GM12878 (cell line): Measurements from ENCODE around the gene ADAMTS14. TPM values are rescaled to one million over a fixed set of nuclear protein-coding genes. Genes with fewer than 3 reads are reported as not detected.

Experiments used
- ATAC-seq: fragments of 200-7000 bp; cut with Tn5 transposase; 3 replicates; pipeline ENCODE4 v1.9.1; 2020; ENCODE audit warnings: mild to moderate bottlenecking, moderate library complexity
- BruUV-seq: library from RNA; stranded (reverse); fragments of 400-500 nt; replicated peaks from 2 replicates; lab custom pipeline; 2021; lab: Mats Ljungman, UMichigan
- CTCF ChIA-PET: fragments of 300-600 bp; sonication (Branson Sonifier 250); formaldehyde crosslinking; extraction: SDS; loops from one replicate; lab custom pipeline; 2021; ENCODE audit warnings: inconsistent platforms; lab: Yijun Ruan, JAX
- POLR2A ChIA-PET: fragments of 350-600 bp; formaldehyde crosslinking; extraction: SDS; loops from one replicate; lab custom pipeline; 2021; ENCODE audit warnings: inconsistent platforms; lab: Charles Lee
- RAD21 ChIA-PET: fragments of 300-600 bp; sonication (Branson Sonifier 250); formaldehyde crosslinking; loops from one replicate; lab custom pipeline; 2023; ENCODE audit warnings: antibody characterized with exemption; ENCODE audit not compliant: unreplicated experiment; lab: Charles Lee
- SMC1A ChIA-PET: fragments of 300-600 bp; sonication (Branson Sonifier 250); formaldehyde crosslinking; loops from one replicate; lab custom pipeline; 2023; ENCODE audit not compliant: unreplicated experiment, uncharacterized antibody; lab: Charles Lee
- DNase-seq: peaks from one replicate; pipeline ENCODE4 v3.0.0-alpha.2; 2011; ENCODE audit warnings: low read depth, low spot score
- FAIRE-seq: peaks from 3 replicates; lab custom pipeline; 2011; peaks lifted over from hg19 to GRCh38; lab: Jason Lieb, UNC
- H2AFZ ChIP-seq: 2 replicates; pipeline ENCODE4 v1.6.0; 2011; ENCODE audit warnings: low read depth, low read length, control low read depth; ENCODE audit not compliant: control insufficient read depth
- H3K27ac ChIP-seq: 2 replicates; pipeline ENCODE4 v1.5.1; 2011; ENCODE audit warnings: control low read depth; ENCODE audit not compliant: control insufficient read depth, insufficient read depth
- H3K27me3 ChIP-seq, 2 experiments: replicated peaks in 1 of 2; 2 replicates each; pipeline versions ENCODE4 v1.6.0 to v1.6.1; 2011; ENCODE audit warnings: low read length in 1 of 2; ENCODE audit not compliant: control insufficient read depth in 2 of 2, insufficient read depth in 2 of 2
- H3K36me3 ChIP-seq, 2 experiments: 2 replicates each; pipeline ENCODE4 v1.5.1; 2011; ENCODE audit warnings: low read length in 1 of 2; ENCODE audit not compliant: control insufficient read depth in 2 of 2, insufficient read depth in 2 of 2
- H3K4me1 ChIP-seq: 2 replicates; pipeline ENCODE4 v1.6.1; 2011; ENCODE audit warnings: mild to moderate bottlenecking, low read length, moderate library complexity, mixed read lengths; ENCODE audit not compliant: control insufficient read depth, insufficient read depth
- H3K4me2 ChIP-seq: 2 replicates; pipeline ENCODE4 v1.6.0; 2011; ENCODE audit warnings: control low read depth; ENCODE audit not compliant: control insufficient read depth, insufficient read depth
- H3K4me3 ChIP-seq: fragments of 200-600 bp; sonication (generic); 2 replicates; pipeline ENCODE4 v1.5.1; 2016
- H3K79me2 ChIP-seq: 2 replicates; pipeline ENCODE4 v1.6.0; 2011; ENCODE audit warnings: low read length; ENCODE audit not compliant: control insufficient read depth, insufficient read depth
- H3K9ac ChIP-seq: 2 replicates; pipeline ENCODE4 v1.8.0; 2011; ENCODE audit warnings: low read length, control low read depth, mixed read lengths; ENCODE audit not compliant: control insufficient read depth, insufficient read depth
- H3K9me3 ChIP-seq: replicated peaks from 3 replicates; pipeline ENCODE4 v1.5.1; 2011; ENCODE audit warnings: mild to moderate bottlenecking, low read length; ENCODE audit not compliant: control insufficient read depth, insufficient read depth
- H4K20me1 ChIP-seq: 2 replicates; pipeline ENCODE4 v1.6.0; 2011; ENCODE audit not compliant: control insufficient read depth, insufficient read depth
- BACH1 ChIP-seq: fragments of 450-650 bp; IDR thresholded peaks from 2 replicates; pipeline ENCODE4 v1.6.1; 2017; ENCODE audit warnings: mild to moderate bottlenecking, borderline replicate concordance
- KLF5 ChIP-seq: fragments of 450-650 bp; IDR thresholded peaks from 2 replicates; pipeline ENCODE4 v1.6.1; 2014; ENCODE audit warnings: mild to moderate bottlenecking; ENCODE audit not compliant: partially characterized antibody
- MTA2 ChIP-seq: fragments of 450-650 bp; IDR thresholded peaks from 2 replicates; pipeline ENCODE4 v1.6.1; 2016; ENCODE audit warnings: low read depth, mild to moderate bottlenecking, moderate library complexity
- NFYA ChIP-seq: IDR thresholded peaks from 2 replicates; pipeline ENCODE4 v1.6.1; 2011; ENCODE audit warnings: low read depth, mild to moderate bottlenecking, low read length, improper control_type of control experiment, borderline replicate concordance
- NR2C2 ChIP-seq: IDR thresholded peaks from 2 replicates; pipeline ENCODE4 v1.6.1; 2011; ENCODE audit warnings: borderline replicate concordance, low read depth; ENCODE audit not compliant: control insufficient read depth, insufficient read length
- NR2F1 ChIP-seq: fragments of 450-650 bp; conservative IDR thresholded peaks from 2 replicates; pipeline ENCODE4 v1.6.1; 2017; ENCODE audit warnings: mild to moderate bottlenecking
- RAD21 ChIP-seq: IDR thresholded peaks from 2 replicates; pipeline ENCODE4 v1.6.1; 2011; ENCODE audit warnings: mild to moderate bottlenecking, low read depth, low read length, moderate library complexity; ENCODE audit not compliant: insufficient read depth
- SMAD1 ChIP-seq: fragments of 450-650 bp; IDR thresholded peaks from 2 replicates; pipeline ENCODE4 v1.6.1; 2018; ENCODE audit warnings: mild to moderate bottlenecking, low read depth; ENCODE audit not compliant: partially characterized antibody
- SMARCA5 ChIP-seq: fragments of 450-650 bp; IDR thresholded peaks from 2 replicates; pipeline ENCODE4 v1.6.1; 2017; ENCODE audit warnings: mild to moderate bottlenecking
- TAF1 ChIP-seq: IDR thresholded peaks from 2 replicates; pipeline ENCODE4 v1.6.1; 2011; ENCODE audit warnings: mild to moderate bottlenecking, low read depth, low read length, borderline replicate concordance
- ZBTB4 ChIP-seq: fragments of 450-650 bp; formaldehyde crosslinking; IDR thresholded peaks from 2 replicates; pipeline ENCODE4 v1.4.0; 2022; ENCODE audit warnings: mild to moderate bottlenecking, moderate library complexity
- WGBS: methylation state at CpG from one replicate; pipeline ENCODE4 v1.1.6; 2016; ENCODE audit warnings: low lambda C conversion rate; ENCODE audit not compliant: insufficient replicate concordance, insufficient coverage; ENCODE audit errors: missing lambda C conversion rate; 5-methylcytosine and 5-hydroxymethylcytosine counted together
- in situ Hi-C: fragments of 300-500 bp; cut with MboI; formaldehyde crosslinking; loops from 9 replicates; pipeline ENCODE4 v1.14.3; 2018; ENCODE audit warnings: mixed read lengths
- intact Hi-C: fragments of 100-400 bp; cut with micrococcal nuclease; formaldehyde crosslinking; loops from one replicate; pipeline ENCODE4 v1.14.2; 2022; ENCODE audit not compliant: unreplicated experiment
- polyA plus RNA-seq, 11 experiments: library from polyadenylated mRNA; depleted of rRNA in 4 of 11; unstranded in 6 of 11; stranded (reverse) in 5 of 11; fragments of >200 nt; fragmentation: Nextera tagmentation in 4 of 11; fragmentation: Illumina TruSeq in 1 of 11; extraction: Ambion mirVana in 4 of 11; extraction: Trizol in 1 of 11; gene quantifications; 1 replicate in 1 of 11; 2 replicates in 10 of 11; pipeline versions ENCODE4 v1.2.1 to v1.2.3, GENCODE V29; 2011 to 2016; ENCODE audit warnings: inconsistent platforms in 2 of 11, missing spikeins in 2 of 11, low read depth in 1 of 11
- total RNA-seq, 4 experiments: library from RNA; depleted of rRNA in 3 of 4; stranded (reverse); fragments of >200 nt in 3 of 4; fragmentation: Illumina TruSeq in 1 of 4; extraction: Trizol in 1 of 4; gene quantifications; 2 replicates each; pipeline versions ENCODE4 v1.2.1 to v1.2.3, GENCODE V29; 2013 to 2021

Gene ADAMTS14
- total and polyA plus RNA-seq, 10 of the 15 experiments (the other 5 are each of a cell fraction or from before 2014, with no cell fraction given) = 0.03 to 0.05 TPM; not detected in 8

GRCh38 chr10:70779088-70779487 lies 106.8 kb downstream of the ADAMTS14 start (continued):
- TF ChIP-seq ZBTB4 (no peak), SMAD1 (no peak), KLF5 (no peak), TAF1 (no peak), SMARCA5 (no peak), RAD21 (no peak), NFYA (no peak)
- TF ChIP-seq, all 136 proteins: peak for 0

GRCh38 chr10:70779511-70780369 lies 107.4 kb downstream of the ADAMTS14 start:
- H3K79me2 ChIP-seq = no peaks in the 10 kb centered on the region
- no peaks in the 10 kb centered on the region for H3K36me3 ChIP-seq
- 37% methylated on average over 16 of the region's 16 CpGs for WGBS
- FAIRE-seq (no peak), DNase-seq (no peak), ATAC-seq (no peak)
- H3K27ac ChIP-seq = no peak overlapping the region
- TF ChIP-seq MTA2 (no peak), BACH1 (no peak), KLF5 (no peak), NR2F1 (no peak), NR2C2 (no peak)
- no TSS peak for BruUV-seq
- H3K9me3 ChIP-seq = no peaks in the 10 kb centered on the region
- in situ Hi-C loops = no loop called here
- intact Hi-C loops = no loop called here
- H3K27me3 ChIP-seq = no peaks in the 10 kb centered on the region; a peak in 2 of 4 replicates
- no peak overlapping the region for H3K4me3 ChIP-seq
- ChIA-PET SMC1A (no interaction called here), POLR2A (no interaction called here), RAD21 (no interaction called here), CTCF (interaction anchor here (0.7 kb wide), 1 partner anchor 108 kb away, joined by 4 read pairs; no protein-coding TSS in a partner anchor)
- H3K4me1 ChIP-seq = no peaks in the 10 kb centered on the region
- no peaks in the 10 kb centered on the region for H4K20me1 ChIP-seq
- no peak overlapping the region for H3K9ac ChIP-seq
- H2AFZ ChIP-seq = no peak overlapping the region
- no peak overlapping the region for H3K4me2 ChIP-seq
